DND-41 (cell line): ENCODE data around the gene CCL7.

ENCODE experiments used
- CTCF ChIP-seq: IDR thresholded peaks from 2 replicates; pipeline ENCODE4 v1.5.1; 2012; ENCODE audit warnings: borderline replicate concordance, low read length, moderate library complexity, mild to moderate bottlenecking; ENCODE audit not compliant: poor library complexity, severe bottlenecking; ENCODE audit errors: extremely low read depth
- EZH2 ChIP-seq: IDR thresholded peaks from 3 replicates; pipeline ENCODE4 v1.6.1; 2012; ENCODE audit warnings: borderline replicate concordance, low read depth, mild to moderate bottlenecking, moderate library complexity, low read length, inconsistent platforms; ENCODE audit not compliant: severe bottlenecking

- TF ChIP-seq CTCF: no peak
- no peak for TF ChIP-seq EZH2
These were observed 26.4 kb upstream of the CCL7 start for GRCh38 chr17:34243364-34244320.
